CD4-positive, alpha-beta T cell (primary cell): ENCODE measurements around the gene GRID1. TPM values are rescaled to one million over a fixed set of nuclear protein-coding genes. Genes with fewer than 3 reads are reported as not detected.

ENCODE experiments used
- ATAC-seq: fragments of 200-7000 bp; cut with Tn5 transposase; one replicate; pipeline ENCODE4 v1.10.0; 2022; ENCODE audit warnings: mild to moderate bottlenecking; ENCODE audit not compliant: poor library complexity
- CTCF ChIA-PET: fragments of 350-600 bp; sonication (Branson Sonifier 250); formaldehyde crosslinking; loops from one replicate; lab custom pipeline; 2021; ENCODE audit warnings: antibody characterized with exemption, inconsistent platforms; lab: Charles Lee
- POLR2A ChIA-PET: fragments of 350-600 bp; sonication (Branson Sonifier 250); formaldehyde crosslinking; loops from one replicate; lab custom pipeline; 2021; ENCODE audit warnings: antibody characterized with exemption, inconsistent platforms; lab: Charles Lee
- DNase-seq, 14 experiments: peaks; one replicate each; pipeline ENCODE4 v3.0.0-alpha.2; 2013 to 2020; ENCODE audit warnings: mixed read lengths in 2 of 14
- H3K27ac ChIP-seq, 2 donors: one replicate each; pipeline versions ENCODE4 v1.5.1 to v1.7.0; 2013; ENCODE audit warnings: low read length in 2 of 2, low read depth in 1 of 2, mild to moderate bottlenecking in 1 of 2
- H3K27me3 ChIP-seq, 2 experiments: 1 replicate in 1 of 2; 2 replicates in 1 of 2; pipeline versions ENCODE4 v1.6.1 to v1.7.0; 2013; ENCODE audit warnings: low read length in 2 of 2, control low read depth in 1 of 2, mild to moderate bottlenecking in 1 of 2, moderate library complexity in 1 of 2; ENCODE audit not compliant: insufficient read depth in 2 of 2, control insufficient read depth in 1 of 2
- H3K36me3 ChIP-seq: one replicate; pipeline ENCODE4 v1.6.1; 2013; ENCODE audit warnings: low read length, control low read depth; ENCODE audit not compliant: insufficient read depth
- H3K4me1 ChIP-seq: one replicate; pipeline ENCODE4 v1.6.1; 2013; ENCODE audit warnings: low read length, control low read depth; ENCODE audit not compliant: insufficient read depth
- H3K4me3 ChIP-seq: one replicate; pipeline ENCODE4 v1.5.1; 2013; ENCODE audit warnings: mild to moderate bottlenecking, low read length, moderate library complexity
- H3K9me3 ChIP-seq, 2 experiments: 1 replicate in 1 of 2; 2 replicates in 1 of 2; pipeline versions ENCODE4 v1.6.1 to v1.7.0; 2013; ENCODE audit warnings: low read length in 2 of 2, mild to moderate bottlenecking in 2 of 2, control low read depth in 1 of 2, moderate library complexity in 1 of 2; ENCODE audit not compliant: control insufficient read depth in 1 of 2, insufficient read depth in 1 of 2
- H3K27ac Mint-ChIP-seq: one replicate; pipeline ENCODE4 v1.8.0; 2020; ENCODE audit warnings: mixed read lengths
- H3K27me3 Mint-ChIP-seq: one replicate; pipeline ENCODE4 v1.8.0; 2021; ENCODE audit warnings: mixed read lengths
- H3K36me3 Mint-ChIP-seq: one replicate; pipeline ENCODE4 v1.8.0; 2021; ENCODE audit warnings: low read depth, mixed read lengths
- H3K4me1 Mint-ChIP-seq: one replicate; pipeline ENCODE4 v1.8.0; 2021; ENCODE audit warnings: low read depth, mixed read lengths
- H3K4me3 Mint-ChIP-seq: one replicate; pipeline ENCODE4 v1.8.0; 2020; ENCODE audit warnings: mild to moderate bottlenecking, mixed read lengths
- H3K9me3 Mint-ChIP-seq: one replicate; pipeline ENCODE4 v1.8.0; 2020; ENCODE audit warnings: mixed read lengths
- CTCF ChIP-seq: fragments of 200-600 bp; IDR thresholded peaks from one replicate; pipeline ENCODE4 v1.8.0; 2022; ENCODE audit warnings: antibody characterized with exemption, mild to moderate bottlenecking
- intact Hi-C, 2 experiments: fragments of 100-400 bp; cut with DNase I in 1 of 2; cut with micrococcal nuclease in 1 of 2; formaldehyde crosslinking; loops; one replicate each; pipeline versions ENCODE4 v1.15.1 to v1.9.0; 2023 to 2025; cut with DNase I, micrococcal nuclease
- total RNA-seq, 174 experiments: library from RNA in 2 of 174; stranded (reverse) in 2 of 174; gene quantifications; one replicate each; pipeline ENCODE4 v1.2.3 and lab custom pipeline; 2021 to 2026

Gene GRID1
- total RNA-seq, 2 experiments from 2014 or later: not detected

DNA sequence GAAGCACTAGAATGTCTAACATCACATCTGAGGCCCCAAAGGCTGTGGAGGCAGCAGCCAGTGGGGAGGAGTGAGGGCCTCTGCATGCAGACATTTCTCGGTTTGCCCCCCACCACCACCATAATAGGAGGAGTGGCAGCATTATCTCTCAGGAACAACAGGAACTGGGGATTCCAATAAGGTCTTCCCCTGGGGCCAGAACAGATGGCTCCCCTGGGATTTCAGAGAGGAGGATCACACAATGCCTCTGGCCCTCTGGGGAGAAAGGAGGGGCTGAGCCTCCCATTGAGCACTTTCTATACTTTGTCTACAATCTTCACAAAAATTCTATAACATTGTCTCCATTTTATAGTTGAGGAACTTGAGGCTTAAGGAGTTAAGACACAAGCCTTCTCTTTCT lies 61.1 kb downstream of the GRID1 start:
- H3K27ac Mint-ChIP-seq: no peak overlapping the region
- no peak for DNase-seq

GRCh38 chr10:86304436-86304835 lies 62.2 kb downstream of the GRID1 start:
- Histone ChIP-seq H3K4me1 (no peaks in the 10 kb centered on the region), H3K9me3 (no peaks in the 10 kb centered on the region), H3K27ac (no peak overlapping the region), H3K36me3 (no peaks in the 10 kb centered on the region), H3K27me3 (peaks cover 0 to 2% of the 10 kb centered on the region in 2 experiments), H3K4me3 (no peak overlapping the region)
- no peak for DNase-seq
- H3K36me3 Mint-ChIP-seq: no peaks in the 10 kb centered on the region
- H3K4me1 Mint-ChIP-seq: no peaks in the 10 kb centered on the region
- ATAC-seq: no peak
- POLR2A ChIA-PET: no interaction called here
- intact Hi-C loops: no loop called here
- no peak for TF ChIP-seq CTCF
- H3K9me3 Mint-ChIP-seq: no peaks in the 10 kb centered on the region
- H3K27ac Mint-ChIP-seq: no peak overlapping the region
- CTCF ChIA-PET: no interaction called here
- H3K27me3 Mint-ChIP-seq: peaks cover 10% of the 10 kb centered on the region
- no peak overlapping the region for H3K4me3 Mint-ChIP-seq

More for the DNA sequence above, 61.1 kb downstream of the GRID1 start:
- Histone ChIP-seq H3K4me3 (no peak overlapping the region), H3K36me3 (no peaks in the 10 kb centered on the region), H3K9me3 (peaks cover 0 to 3% of the 10 kb centered on the region in 2 experiments), H3K27ac (no peak overlapping the region), H3K27me3 (peaks cover 0 to 1% of the 10 kb centered on the region in 2 experiments), H3K4me1 (no peaks in the 10 kb centered on the region)
- H3K9me3 Mint-ChIP-seq: no peaks in the 10 kb centered on the region
- ATAC-seq: no peak
- no peak for TF ChIP-seq CTCF
- intact Hi-C loops: no loop called here
- H3K4me3 Mint-ChIP-seq: no peak overlapping the region
- H3K36me3 Mint-ChIP-seq: no peaks in the 10 kb centered on the region
- no peaks in the 10 kb centered on the region for H3K4me1 Mint-ChIP-seq
- peaks cover 16% of the 10 kb centered on the region for H3K27me3 Mint-ChIP-seq
- POLR2A ChIA-PET: no interaction called here
- CTCF ChIA-PET: no interaction called here

DNA sequence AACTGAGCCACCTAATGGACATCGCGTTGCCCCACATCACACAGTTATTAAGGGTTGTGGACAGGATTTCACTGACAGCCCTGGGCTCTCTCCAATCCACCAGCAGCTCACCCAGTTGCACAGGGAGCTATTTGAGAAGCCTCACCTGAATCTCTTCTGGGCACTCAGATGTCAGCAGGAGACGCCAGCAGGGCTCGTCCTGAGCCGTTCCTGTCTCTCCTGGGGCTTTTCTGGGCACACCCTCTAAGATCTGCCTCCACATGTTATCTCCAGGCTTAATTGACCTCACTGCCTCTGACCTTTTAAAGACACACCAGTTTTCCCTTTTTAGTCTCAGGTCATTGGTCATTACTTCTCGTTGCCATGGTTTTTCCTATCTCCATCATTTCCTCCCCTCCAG lies 63.0 kb downstream of the GRID1 start:
- Mint-ChIP-seq H3K4me3 (no peak overlapping the region), H3K9me3 (no peaks in the 10 kb centered on the region), H3K4me1 (no peaks in the 10 kb centered on the region), H3K27me3 (peaks cover 10% of the 10 kb centered on the region), H3K36me3 (no peaks in the 10 kb centered on the region), H3K27ac (no peak overlapping the region)
- Histone ChIP-seq H3K27me3 (peaks cover 0 to 2% of the 10 kb centered on the region in 2 experiments), H3K27ac (no peak overlapping the region), H3K36me3 (no peaks in the 10 kb centered on the region), H3K4me3 (no peak overlapping the region), H3K9me3 (no peaks in the 10 kb centered on the region), H3K4me1 (no peaks in the 10 kb centered on the region)
- DNase-seq (no peak), ATAC-seq (no peak)
- intact Hi-C loops: no loop called here
- TF ChIP-seq CTCF: no peak
- ChIA-PET POLR2A (no interaction called here), CTCF (no interaction called here)
